ENCODE results near the gene MAST2.

DNA sequence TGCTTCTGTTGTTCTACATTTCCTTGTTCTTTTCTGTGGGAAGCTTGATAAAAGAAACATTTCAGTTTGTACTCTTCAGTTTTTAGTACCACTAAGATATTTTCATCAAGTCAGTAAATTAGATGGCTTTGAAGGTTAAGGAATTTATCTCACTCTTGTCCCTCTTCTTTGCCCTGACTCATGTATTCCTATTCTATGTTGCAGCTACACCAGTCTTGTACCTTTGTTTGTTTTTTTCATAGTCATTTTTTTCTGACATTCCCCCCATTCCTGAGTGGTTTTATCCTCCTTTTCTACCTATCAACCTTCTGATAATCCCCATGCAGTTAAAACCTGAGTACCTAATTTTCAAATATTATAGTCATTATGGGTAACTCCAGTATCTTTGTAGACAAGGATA lies 65.4 kb downstream of the MAST2 start:
- no peak for TF ChIP-seq CTCF (IDR thresholded peaks at IDR 0.05; ENCODE audit: low read depth, low read length)
- TF ChIP-seq POLR2A (IDR thresholded peaks at IDR 0.05; ENCODE audit: extremely low read depth, insufficient read length), result no peak
- TF ChIP-seq, protein P1, sequence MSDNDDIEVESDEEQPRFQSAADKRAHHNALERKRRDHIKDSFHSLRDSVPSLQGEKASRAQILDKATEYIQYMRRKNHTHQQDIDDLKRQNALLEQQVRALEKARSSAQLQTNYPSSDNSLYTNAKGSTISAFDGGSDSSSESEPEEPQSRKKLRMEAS (IDR thresholded peaks at IDR 0.05; ENCODE audit: low read depth, low read length), result no peak
- TF ChIP-seq MYC (IDR thresholded peaks at IDR 0.05; ENCODE audit: low read depth, low read length), result no peak
